ENCODE measurements around the gene TTC22. TPM values are rescaled to one million over a fixed set of nuclear protein-coding genes. Genes with fewer than 3 reads are reported as not detected.

The TTC22 gene
- total and polyA plus RNA-seq, 4 experiments from 2014 or later: 1.4 to 19.0 (median 12.1) TPM

GRCh38 chr1:54792686-54793282 is 8.3 kb downstream of the TTC22 start:
- H3K9me3 ChIP-seq (ENCODE audit: control insufficient read depth in 1 of 2, low read length in 2 of 2): peaks cover 0 to 4% of the 10 kb centered on the region in 2 donors
- ChIA-PET CTCF (ENCODE audit: partially characterized antibody) (interaction anchor here (1.1 to 3.5 kb wide), 5 partner anchors 9 to 21 kb away, joined by 4 to 19 read pairs (median 4); partner anchors contain the start of gene TTC22), POLR2A (ENCODE audit: partially characterized antibody) (interaction anchor here (1.8 kb wide), 1 partner anchor 8 kb away, joined by 4 read pairs; no protein-coding TSS in a partner anchor)
- H3K9me3 Mint-ChIP-seq: peaks cover 0 to 10% (median 0%) of the 10 kb centered on the region in 8 donors
- no peak overlapping the region for H3K4me3 ChIP-seq (ENCODE audit: low read length in 2 of 2)
- no peak overlapping the region for H3K4me3 Mint-ChIP-seq
- peaks cover 10% of the 10 kb centered on the region for H3K36me3 ChIP-seq (ENCODE audit: insufficient read depth, low read length)
- H3K27ac Mint-ChIP-seq: no peak overlapping the region
- H3K27me3 ChIP-seq (ENCODE audit: insufficient read depth, low read length): no peaks in the 10 kb centered on the region
- no peaks in the 10 kb centered on the region for H3K27me3 Mint-ChIP-seq
- no peak overlapping the region for H3K27ac ChIP-seq (ENCODE audit: low read depth, low read length)
- intact Hi-C loops (cut with micrococcal nuclease): no loop called here
- no peak for DNase-seq
- H3K36me3 Mint-ChIP-seq: peaks cover 55 to 71% of the 10 kb centered on the region in 2 donors
- peaks cover 4 to 31% (median 19%) of the 10 kb centered on the region in 4 donors for H3K4me1 Mint-ChIP-seq
- H3K4me1 ChIP-seq (ENCODE audit: insufficient read depth, low read length): no peaks in the 10 kb centered on the region

- H3K36me3 Mint-ChIP-seq: peaks cover 59 to 72% of the 10 kb centered on the region in 2 donors
- H3K27ac Mint-ChIP-seq: no peak overlapping the region
- Histone ChIP-seq H3K27me3 (ENCODE audit: insufficient read depth, low read length) (no peaks in the 10 kb centered on the region), H3K27ac (ENCODE audit: low read depth, low read length) (no peak overlapping the region), H3K4me1 (ENCODE audit: insufficient read depth, low read length) (no peaks in the 10 kb centered on the region), H3K9me3 (ENCODE audit: control insufficient read depth in 1 of 2, low read length in 2 of 2) (peaks cover 0 to 4% of the 10 kb centered on the region in 2 donors), H3K4me3 (ENCODE audit: low read length in 2 of 2) (no peak overlapping the region), H3K36me3 (ENCODE audit: insufficient read depth, low read length) (peaks cover 15% of the 10 kb centered on the region)
- POLR2A ChIA-PET (ENCODE audit: partially characterized antibody): interaction anchor here (1.8 kb wide), 1 partner anchor 9 kb away, joined by 4 read pairs; no protein-coding TSS in a partner anchor
- H3K4me1 Mint-ChIP-seq: peaks cover 2 to 26% (median 14%) of the 10 kb centered on the region in 4 donors
- no peak for DNase-seq
- intact Hi-C loops (cut with micrococcal nuclease): no loop called here
- CTCF ChIA-PET (ENCODE audit: partially characterized antibody): interaction anchor here (1.1 to 3.5 kb wide), 5 partner anchors 9 to 20 kb away, joined by 4 to 19 read pairs (median 4); partner anchors contain the start of gene TTC22
- H3K27me3 Mint-ChIP-seq: no peaks in the 10 kb centered on the region
- H3K4me3 Mint-ChIP-seq: no peak overlapping the region
- H3K9me3 Mint-ChIP-seq: peaks cover 0 to 10% (median 0%) of the 10 kb centered on the region in 8 donors
These were observed 9.1 kb downstream of the TTC22 start for GRCh38 chr1:54791880-54792522.

GRCh38 chr1:54788459-54788858 is 12.7 kb downstream of the TTC22 start:
- ChIA-PET CTCF (ENCODE audit: partially characterized antibody) (interaction anchor here (1.1 to 2.2 kb wide), 3 partner anchors 12 to 21 kb away, joined by 3 to 7 read pairs (median 5); partner anchors contain the start of gene TTC22), POLR2A (ENCODE audit: partially characterized antibody) (interaction anchor here (0.7 kb wide), 1 partner anchor 12 kb away, joined by 3 read pairs; no protein-coding TSS in a partner anchor)
- Mint-ChIP-seq H3K9me3 (peaks cover 0 to 10% (median 0%) of the 10 kb centered on the region in 8 donors), H3K4me3 (no peak overlapping the region), H3K4me1 (peaks cover 0 to 6% (median 2%) of the 10 kb centered on the region in 4 donors), H3K36me3 (peaks cover 50 to 64% of the 10 kb centered on the region in 2 donors), H3K27me3 (no peaks in the 10 kb centered on the region), H3K27ac (peak overlapping the region in 2 of 7 donors; percentile 36 to 83)
- no peak overlapping the region for H3K27ac ChIP-seq (ENCODE audit: low read depth, low read length)
- H3K4me1 ChIP-seq (ENCODE audit: insufficient read depth, low read length): no peaks in the 10 kb centered on the region
- H3K36me3 ChIP-seq (ENCODE audit: insufficient read depth, low read length): peaks cover 32% of the 10 kb centered on the region
- no peaks in the 10 kb centered on the region for H3K27me3 ChIP-seq (ENCODE audit: insufficient read depth, low read length)
- intact Hi-C loops (cut with micrococcal nuclease): no loop called here
- no peak for DNase-seq
- no peak overlapping the region for H3K4me3 ChIP-seq (ENCODE audit: low read length in 2 of 2)
- H3K9me3 ChIP-seq (ENCODE audit: control insufficient read depth in 1 of 2, low read length in 2 of 2): peaks cover 0 to 4% of the 10 kb centered on the region in 2 donors

GRCh38 chr1:54787604-54788003 is 13.5 kb downstream of the TTC22 start:
- Histone ChIP-seq H3K9me3 (ENCODE audit: control insufficient read depth in 1 of 2, low read length in 2 of 2) (peaks cover 0 to 4% of the 10 kb centered on the region in 2 donors), H3K4me1 (ENCODE audit: insufficient read depth, low read length) (no peaks in the 10 kb centered on the region), H3K36me3 (ENCODE audit: insufficient read depth, low read length) (peaks cover 28% of the 10 kb centered on the region), H3K27me3 (ENCODE audit: insufficient read depth, low read length) (no peaks in the 10 kb centered on the region), H3K27ac (ENCODE audit: low read depth, low read length) (no peak overlapping the region), H3K4me3 (ENCODE audit: low read length in 2 of 2) (no peak overlapping the region)
- ChIA-PET CTCF (ENCODE audit: partially characterized antibody) (no interaction called here), POLR2A (ENCODE audit: partially characterized antibody) (no interaction called here)
- H3K27me3 Mint-ChIP-seq: no peaks in the 10 kb centered on the region
- H3K9me3 Mint-ChIP-seq: peaks cover 0 to 9% (median 0%) of the 10 kb centered on the region in 8 donors
- peak overlapping the region in 1 of 7 donors; percentile 55 for H3K27ac Mint-ChIP-seq
- no peak overlapping the region for H3K4me3 Mint-ChIP-seq
- peaks cover 0 to 6% (median 3%) of the 10 kb centered on the region in 4 donors for H3K4me1 Mint-ChIP-seq
- intact Hi-C loops (cut with micrococcal nuclease): no loop called here
- H3K36me3 Mint-ChIP-seq: peaks cover 51 to 66% of the 10 kb centered on the region in 2 donors
- DNase-seq: no peak

GRCh38 chr1:54786778-54787177 is 14.3 kb downstream of the TTC22 start:
- Mint-ChIP-seq H3K4me3 (no peak overlapping the region), H3K27me3 (no peaks in the 10 kb centered on the region), H3K36me3 (peaks cover 48 to 64% of the 10 kb centered on the region in 2 donors), H3K9me3 (peaks cover 0 to 1% (median 0%) of the 10 kb centered on the region in 8 donors), H3K27ac (peak overlapping the region in 2 of 7 donors; percentile 81 to 84), H3K4me1 (peaks cover 0 to 6% (median 3%) of the 10 kb centered on the region in 4 donors)
- ChIA-PET POLR2A (ENCODE audit: partially characterized antibody) (no interaction called here), CTCF (ENCODE audit: partially characterized antibody) (no interaction called here)
- H3K4me1 ChIP-seq (ENCODE audit: insufficient read depth, low read length): no peaks in the 10 kb centered on the region
- DNase-seq: no peak
- no peaks in the 10 kb centered on the region for H3K27me3 ChIP-seq (ENCODE audit: insufficient read depth, low read length)
- intact Hi-C loops (cut with micrococcal nuclease): no loop called here
- peaks cover 0 to under 1% of the 10 kb centered on the region in 2 donors for H3K9me3 ChIP-seq (ENCODE audit: control insufficient read depth in 1 of 2, low read length in 2 of 2)
- H3K36me3 ChIP-seq (ENCODE audit: insufficient read depth, low read length): peaks cover 33% of the 10 kb centered on the region
- H3K4me3 ChIP-seq (ENCODE audit: low read length in 2 of 2): no peak overlapping the region
- H3K27ac ChIP-seq (ENCODE audit: low read depth, low read length): no peak overlapping the region

GRCh38 chr1:54784066-54784465 is 17.1 kb downstream of the TTC22 start:
- peaks cover 33% of the 10 kb centered on the region for H3K36me3 ChIP-seq (ENCODE audit: insufficient read depth, low read length)
- no peaks in the 10 kb centered on the region for H3K4me1 ChIP-seq (ENCODE audit: insufficient read depth, low read length)
- ChIA-PET CTCF (ENCODE audit: partially characterized antibody) (interaction anchor here (1.0 kb wide), 1 partner anchor 17 kb away, joined by 3 read pairs; the partner anchor contains the start of gene TTC22), POLR2A (ENCODE audit: partially characterized antibody) (no interaction called here)
- H3K9me3 Mint-ChIP-seq: no peaks in the 10 kb centered on the region
- no peak for DNase-seq
- H3K27ac ChIP-seq (ENCODE audit: low read depth, low read length): no peak overlapping the region
- H3K27me3 ChIP-seq (ENCODE audit: insufficient read depth, low read length): no peaks in the 10 kb centered on the region
- H3K9me3 ChIP-seq (ENCODE audit: control insufficient read depth in 1 of 2, low read length in 2 of 2): no peaks in the 10 kb centered on the region
- H3K27me3 Mint-ChIP-seq: no peaks in the 10 kb centered on the region
- H3K4me1 Mint-ChIP-seq: peaks cover 0 to 5% (median 2%) of the 10 kb centered on the region in 4 donors
- H3K36me3 Mint-ChIP-seq: peaks cover 42 to 63% of the 10 kb centered on the region in 2 donors
- H3K4me3 ChIP-seq (ENCODE audit: low read length in 2 of 2): no peak overlapping the region
- H3K27ac Mint-ChIP-seq: no peak overlapping the region
- H3K4me3 Mint-ChIP-seq: no peak overlapping the region
- intact Hi-C loops (cut with micrococcal nuclease): no loop called here

- Mint-ChIP-seq H3K27ac (peak overlapping the region in 4 of 7 donors; percentile 6 to 75 (median 20)), H3K36me3 (peaks cover 46 to 61% of the 10 kb centered on the region in 2 donors)
These were observed 18.5 kb downstream of the TTC22 start for GRCh38 chr1:54782588-54782987.

More at GRCh38 chr1:54782588-54782987, 18.5 kb downstream of the TTC22 start:
- no peak for DNase-seq
- Mint-ChIP-seq H3K4me1 (peaks cover 0 to 7% (median 2%) of the 10 kb centered on the region in 4 donors), H3K27me3 (no peaks in the 10 kb centered on the region), H3K4me3 (no peak overlapping the region), H3K9me3 (no peaks in the 10 kb centered on the region)
- ChIA-PET POLR2A (ENCODE audit: partially characterized antibody) (no interaction called here), CTCF (ENCODE audit: partially characterized antibody) (no interaction called here)
- H3K9me3 ChIP-seq (ENCODE audit: control insufficient read depth in 1 of 2, low read length in 2 of 2): no peaks in the 10 kb centered on the region
- intact Hi-C loops (cut with micrococcal nuclease): no loop called here
- H3K4me1 ChIP-seq (ENCODE audit: insufficient read depth, low read length): no peaks in the 10 kb centered on the region
- H3K4me3 ChIP-seq (ENCODE audit: low read length in 2 of 2): no peak overlapping the region
- H3K27me3 ChIP-seq (ENCODE audit: insufficient read depth, low read length): no peaks in the 10 kb centered on the region
- H3K36me3 ChIP-seq (ENCODE audit: insufficient read depth, low read length): peaks cover 33% of the 10 kb centered on the region
- H3K27ac ChIP-seq (ENCODE audit: low read depth, low read length): no peak overlapping the region
